MM.1S (cell line): ENCODE data around the gene CCDC30.
"Not testable (repeated sequence)": the region's sequence is repeated elsewhere in the genome, so short reads cannot be mapped to it uniquely, and the experiment has no call there.

Experiments used
- DNase-seq: peaks from one replicate; pipeline ENCODE4 v3.0.0-alpha.2; 2015
- H2AFZ ChIP-seq: fragments of 300-600 bp; sonication (generic); 2 replicates; pipeline ENCODE4 v1.6.0; 2016; ENCODE audit warnings: antibody characterized with exemption, low read length
- H3F3A ChIP-seq: fragments of 300-600 bp; sonication (generic); 2 replicates; pipeline ENCODE4 v1.6.1; 2016; ENCODE audit warnings: mild to moderate bottlenecking, antibody characterized with exemption, low read length, moderate library complexity, mixed read lengths; ENCODE audit not compliant: insufficient read depth
- H3K27ac ChIP-seq: fragments of 300-600 bp; sonication (generic); 2 replicates; pipeline ENCODE4 v1.5.1; 2016; ENCODE audit warnings: mild to moderate bottlenecking, low read length
- H3K27me3 ChIP-seq: fragments of 300-600 bp; sonication (generic); replicated peaks from 2 replicates; pipeline ENCODE4 v1.6.0; 2016; ENCODE audit warnings: low read length; ENCODE audit not compliant: insufficient read depth
- H3K36me3 ChIP-seq: fragments of 300-600 bp; sonication (generic); replicated peaks from 2 replicates; pipeline ENCODE4 v1.6.1; 2016; ENCODE audit warnings: mild to moderate bottlenecking, low read length, mixed read lengths; ENCODE audit not compliant: insufficient read depth
- H3K4me1 ChIP-seq: fragments of 300-600 bp; sonication (generic); 2 replicates; pipeline ENCODE4 v1.6.1; 2016; ENCODE audit warnings: low read length, mixed read lengths
- H3K4me2 ChIP-seq: fragments of 300-600 bp; sonication (generic); 2 replicates; pipeline ENCODE4 v1.6.0; 2016; ENCODE audit warnings: low read depth, low read length
- H3K4me3 ChIP-seq: fragments of 300-600 bp; sonication (generic); 2 replicates; pipeline ENCODE4 v1.5.1; 2016; ENCODE audit warnings: low read length, mixed read lengths
- H3K79me2 ChIP-seq: fragments of 300-600 bp; sonication (generic); 2 replicates; pipeline ENCODE4 v1.6.1; 2016; ENCODE audit warnings: mixed run types, low read length, mixed read lengths
- H3K9ac ChIP-seq: fragments of 300-600 bp; sonication (generic); 2 replicates; pipeline ENCODE4 v1.6.1; 2016; ENCODE audit warnings: low read length, mixed read lengths
- H3K9me2 ChIP-seq: fragments of 300-600 bp; sonication (generic); replicated peaks from 2 replicates; pipeline ENCODE4 v1.6.1; 2016; ENCODE audit warnings: mild to moderate bottlenecking, low read length, mixed read lengths; ENCODE audit not compliant: insufficient read depth
- H3K9me3 ChIP-seq: fragments of 300-600 bp; sonication (generic); replicated peaks from 2 replicates; pipeline ENCODE4 v1.6.1; 2016; ENCODE audit warnings: mild to moderate bottlenecking, low read length, mixed read lengths; ENCODE audit not compliant: insufficient read depth
- H4K20me1 ChIP-seq: fragments of 300-600 bp; sonication (generic); 2 replicates; pipeline ENCODE4 v1.6.1; 2016; ENCODE audit warnings: mild to moderate bottlenecking, low read length, moderate library complexity, mixed read lengths; ENCODE audit not compliant: insufficient read depth
- CTCF ChIP-seq: fragments of 300-600 bp; sonication (generic); IDR thresholded peaks from 2 replicates; pipeline ENCODE4 v1.5.1; 2016; ENCODE audit warnings: antibody characterized with exemption, low read length, mixed read lengths
- EZH2 ChIP-seq: fragments of 300-600 bp; sonication (generic); optimal IDR thresholded peaks from 2 replicates; pipeline ENCODE3; 2017; ENCODE audit warnings: low read depth, mild to moderate bottlenecking, antibody characterized with exemption, low read length, mixed read lengths
- EZH2phosphoT487 ChIP-seq: fragments of 300-600 bp; sonication (generic); IDR thresholded peaks from 2 replicates; pipeline ENCODE4 v1.6.1; 2018; ENCODE audit warnings: antibody characterized with exemption, low read length

The CCDC30 gene

GRCh38 chr1:42681741-42682483, 218.8 kb downstream of the CCDC30 start, which contains the start of gene YBX1:
TSS of gene YBX1 (plus strand) at chr1:42682418. CDS start at chr1:42682566, 148 bp downstream.
- Histone ChIP-seq H3K9me3 (no peaks in the 10 kb centered on the region), H3K27ac (peak within 1 kb of the TSS; percentile 87), H3K36me3 (peaks cover 5% of the 10 kb centered on the region; the same call in 1 of the 2 replicates), H4K20me1 (peaks cover 36% of the 10 kb centered on the region), H2AFZ (peak within 1 kb of the TSS; percentile 87), H3K4me3 (peak within 1 kb of the TSS; percentile 93), H3F3A (peaks cover 9% of the 10 kb centered on the region; the same call in 1 of the 2 replicates), H3K4me2 (peak within 1 kb of the TSS; percentile 94), H3K79me2 (peaks cover 56% of the 10 kb centered on the region), H3K9me2 (no peaks in the 10 kb centered on the region), H3K27me3 (no peaks in the 10 kb centered on the region), H3K9ac (peak within 1 kb of the TSS; percentile 98), H3K4me1 (peaks cover 23% of the 10 kb centered on the region)
- TF ChIP-seq CTCF (no peak), EZH2phosphoT487 (no peak), EZH2 (no peak)
- peak; percentile 99 for DNase-seq

GRCh38 chr1:42682484-42682738, 219.3 kb downstream of the CCDC30 start:
- not testable (repeated sequence) for H3K4me2 ChIP-seq, H3K9me3 ChIP-seq, DNase-seq, H3K27me3 ChIP-seq, H3F3A ChIP-seq, H2AFZ ChIP-seq, H3K9me2 ChIP-seq, H3K36me3 ChIP-seq
- Histone ChIP-seq H3K4me3 (peak overlapping the region; percentile 93; the same call in 1 of the 2 replicates), H3K79me2 (peaks cover 61% of the 10 kb centered on the region), H4K20me1 (peaks cover 41% of the 10 kb centered on the region), H3K4me1 (peaks cover 23% of the 10 kb centered on the region), H3K27ac (peak overlapping the region; percentile 87; the same call in 1 of the 2 replicates), H3K9ac (peak overlapping the region; percentile 98; the same call in 1 of the 2 replicates)

- Histone ChIP-seq H3K27ac (peak overlapping the region; percentile 87; the same call in 1 of the 2 replicates), H4K20me1 (peaks cover 46% of the 10 kb centered on the region), H3K9me2 (no peaks in the 10 kb centered on the region), H3K27me3 (no peaks in the 10 kb centered on the region), H3K79me2 (peaks cover 66% of the 10 kb centered on the region), H3K36me3 (peaks cover 5% of the 10 kb centered on the region; the same call in 1 of the 2 replicates), H3K4me3 (peak overlapping the region; percentile 93), H3F3A (peaks cover 9% of the 10 kb centered on the region; the same call in 1 of the 2 replicates), H3K4me2 (peak overlapping the region; percentile 90), H3K9me3 (no peaks in the 10 kb centered on the region), H3K4me1 (peaks cover 23% of the 10 kb centered on the region), H3K9ac (peak overlapping the region; percentile 82), H2AFZ (no peak overlapping the region)
- peak; percentile 74 for DNase-seq
- TF ChIP-seq EZH2 (no peak), EZH2phosphoT487 (no peak), CTCF (no peak)
Measured at GRCh38 chr1:42682739-42683531, 219.8 kb downstream of the CCDC30 start.
